ENCODE results near the gene SSTR3. TPM values are rescaled to one million over a fixed set of nuclear protein-coding genes. Genes with fewer than 3 reads are reported as not detected.

Gene SSTR3
- total and polyA plus RNA-seq, 4 experiments from 2014 or later: 0.50 to 9.3 (median 4.8) TPM

DNA sequence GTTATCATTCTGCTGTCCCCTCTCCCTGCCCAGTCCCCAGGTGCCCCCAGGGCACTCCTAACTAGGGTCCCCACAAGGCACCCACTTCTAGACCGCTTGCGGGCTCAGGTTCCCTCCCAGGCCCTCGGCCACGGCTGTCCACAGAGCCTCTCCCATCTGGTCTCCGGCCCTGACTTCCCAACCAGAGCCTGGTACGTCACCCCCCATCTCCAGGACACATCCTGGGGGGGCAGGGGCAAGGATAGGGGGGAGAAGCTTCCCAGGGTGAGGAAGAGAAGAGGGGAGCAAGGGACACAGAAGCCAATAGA lies 457 bp downstream of the SSTR3 start:
- no peaks in the 10 kb centered on the region for H3K9me3 Mint-ChIP-seq
- Histone ChIP-seq H3K4me1 (ENCODE audit: insufficient read depth, low read length) (peaks cover 16% of the 10 kb centered on the region), H3K4me3 (ENCODE audit: low read length in 2 of 2) (no peak overlapping the region), H3K27me3 (ENCODE audit: insufficient read depth, low read length) (no peaks in the 10 kb centered on the region), H3K36me3 (ENCODE audit: insufficient read depth, low read length) (no peaks in the 10 kb centered on the region), H3K9me3 (ENCODE audit: control insufficient read depth in 1 of 2, low read length in 2 of 2) (no peaks in the 10 kb centered on the region), H3K27ac (ENCODE audit: low read depth, low read length) (no peak overlapping the region)
- CTCF ChIA-PET (ENCODE audit: partially characterized antibody): interaction anchor here (2.2 to 3.3 kb wide), 2 partner anchors 12 to 48 kb away, joined by 10 to 16 read pairs; no protein-coding TSS in a partner anchor
- DNase-seq: no peak
- no peak overlapping the region for H3K27ac Mint-ChIP-seq
- peaks cover 10 to 25% (median 14%) of the 10 kb centered on the region in 4 donors for H3K4me1 Mint-ChIP-seq
- intact Hi-C loops (cut with micrococcal nuclease): no loop called here
- POLR2A ChIA-PET (ENCODE audit: partially characterized antibody): interaction anchor here (4.4 kb wide), 1 partner anchor 13 kb away, joined by 22 read pairs; no protein-coding TSS in a partner anchor
- H3K27me3 Mint-ChIP-seq: no peaks in the 10 kb centered on the region
- peaks cover 0 to 2% of the 10 kb centered on the region in 2 donors for H3K36me3 Mint-ChIP-seq
- no peak overlapping the region for H3K4me3 Mint-ChIP-seq

DNA sequence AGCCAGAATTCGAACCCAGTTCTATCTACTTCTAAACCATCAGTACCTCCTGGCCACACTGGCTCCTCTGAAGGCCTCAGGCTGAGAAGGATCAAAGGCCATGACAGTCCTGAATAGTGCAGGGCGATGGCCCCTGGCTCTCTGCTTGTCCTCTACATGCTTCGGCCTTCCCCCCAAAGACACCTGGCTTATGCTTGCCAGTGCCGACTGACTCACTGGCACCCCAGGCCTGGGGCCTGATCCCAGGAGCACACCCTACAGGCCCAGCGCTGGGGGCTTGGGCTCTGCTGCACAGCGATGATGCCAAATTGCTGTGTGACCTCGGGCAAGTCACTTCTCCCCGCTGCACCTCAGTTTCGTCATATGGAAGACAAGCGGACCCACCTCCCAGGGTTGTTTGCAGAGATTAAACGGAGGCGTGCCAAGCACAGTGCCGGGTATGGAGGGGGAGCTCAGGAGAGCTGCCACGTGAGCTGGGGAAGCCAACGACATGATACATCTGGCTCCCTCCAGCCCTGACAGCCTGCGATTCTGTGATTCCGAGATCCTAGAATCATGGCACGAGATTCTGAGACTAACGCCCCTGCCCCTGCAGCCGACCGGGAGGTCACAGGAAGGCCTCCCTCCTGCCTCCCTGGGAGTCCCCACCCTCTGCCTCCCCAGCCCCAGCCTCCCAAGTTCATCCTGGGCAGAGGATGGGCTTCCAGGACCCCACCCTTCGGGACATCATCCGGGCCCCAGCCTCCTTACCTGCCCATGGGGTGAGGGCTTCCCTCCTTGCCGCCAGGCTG lies 1.0 kb downstream of the SSTR3 start:
- H3K4me1 ChIP-seq (ENCODE audit: insufficient read depth, low read length): peaks cover 14% of the 10 kb centered on the region
- peaks cover 10 to 20% (median 12%) of the 10 kb centered on the region in 4 donors for H3K4me1 Mint-ChIP-seq
- no peak overlapping the region for H3K27ac ChIP-seq (ENCODE audit: low read depth, low read length)
- peak overlapping the region in 1 of 7 donors; percentile 12 for H3K27ac Mint-ChIP-seq
- ChIA-PET CTCF (ENCODE audit: partially characterized antibody) (interaction anchor here (0.6 to 3.3 kb wide), 5 partner anchors 12 to 380 kb away, joined by 3 to 16 read pairs (median 3); no protein-coding TSS in a partner anchor), POLR2A (ENCODE audit: partially characterized antibody) (interaction anchor here (1.1 to 4.4 kb wide), 2 partner anchors 12 to 31 kb away, joined by 4 to 22 read pairs; no protein-coding TSS in a partner anchor)
- H3K9me3 Mint-ChIP-seq: no peaks in the 10 kb centered on the region
- no peaks in the 10 kb centered on the region for H3K27me3 Mint-ChIP-seq
- no peaks in the 10 kb centered on the region for H3K36me3 ChIP-seq (ENCODE audit: insufficient read depth, low read length)
- no peak overlapping the region for H3K4me3 ChIP-seq (ENCODE audit: low read length in 2 of 2)
- H3K9me3 ChIP-seq (ENCODE audit: control insufficient read depth in 1 of 2, low read length in 2 of 2): no peaks in the 10 kb centered on the region
- intact Hi-C loops (cut with micrococcal nuclease): no loop called here
- H3K36me3 Mint-ChIP-seq: peaks cover 0 to 2% of the 10 kb centered on the region in 2 donors
- H3K27me3 ChIP-seq (ENCODE audit: insufficient read depth, low read length): no peaks in the 10 kb centered on the region
- no peak for DNase-seq
- H3K4me3 Mint-ChIP-seq: no peak overlapping the region

DNA sequence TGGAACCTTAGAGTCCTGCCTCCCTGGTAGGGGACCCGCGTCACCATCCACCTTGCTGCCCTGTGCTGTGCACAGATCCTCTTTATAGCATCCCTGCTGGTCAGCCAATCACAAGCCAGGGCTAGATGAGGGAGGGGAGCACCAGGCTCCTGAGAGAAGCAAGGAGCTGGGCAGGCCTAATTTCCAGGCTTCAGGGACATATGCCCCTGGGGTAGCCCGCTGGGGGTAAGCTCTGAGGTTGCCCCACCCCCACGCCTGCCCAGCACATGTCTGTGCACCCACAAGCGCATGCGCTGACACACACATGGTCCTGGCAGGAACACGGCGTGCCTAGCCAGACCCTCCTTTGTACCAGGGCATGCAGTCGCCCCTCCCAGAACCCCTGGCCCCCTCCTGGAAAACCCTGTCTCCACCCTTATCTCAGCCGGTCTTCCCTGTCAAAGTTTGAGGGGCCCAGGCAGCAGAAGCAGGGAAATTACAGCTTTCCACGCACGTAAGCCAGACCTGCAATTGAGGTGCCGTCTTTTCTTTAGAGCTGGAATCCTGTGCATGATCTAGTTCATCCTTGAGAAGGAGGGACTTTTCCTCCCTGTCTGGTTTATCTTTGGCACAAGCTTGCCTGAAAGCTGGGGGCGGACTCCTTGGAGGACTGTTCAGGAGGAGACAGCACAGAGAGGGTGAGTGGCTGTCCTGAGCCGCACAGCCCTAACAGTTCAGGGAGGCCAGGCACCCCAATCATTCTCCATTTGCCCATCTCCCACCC lies 2.1 kb downstream of the SSTR3 start:
- Mint-ChIP-seq H3K27ac (peak overlapping the region in 1 of 7 donors; percentile 53), H3K9me3 (no peaks in the 10 kb centered on the region), H3K4me1 (peaks cover 8 to 17% (median 11%) of the 10 kb centered on the region in 4 donors), H3K4me3 (no peak overlapping the region), H3K27me3 (no peaks in the 10 kb centered on the region), H3K36me3 (peaks cover 0 to 2% of the 10 kb centered on the region in 2 donors)
- intact Hi-C loops (cut with micrococcal nuclease): no loop called here
- POLR2A ChIA-PET (ENCODE audit: partially characterized antibody): interaction anchor here (1.0 to 4.4 kb wide), 3 partner anchors 11 to 32 kb away, joined by 3 to 22 read pairs (median 4); no protein-coding TSS in a partner anchor
- CTCF ChIA-PET (ENCODE audit: partially characterized antibody): interaction anchor here (1.0 to 3.3 kb wide), 6 partner anchors 9 to 186 kb away, joined by 3 to 16 read pairs (median 3); no protein-coding TSS in a partner anchor
- H3K36me3 ChIP-seq (ENCODE audit: insufficient read depth, low read length): no peaks in the 10 kb centered on the region
- H3K4me3 ChIP-seq (ENCODE audit: low read length in 2 of 2): no peak overlapping the region
- no peaks in the 10 kb centered on the region for H3K27me3 ChIP-seq (ENCODE audit: insufficient read depth, low read length)
- peaks cover 14% of the 10 kb centered on the region for H3K4me1 ChIP-seq (ENCODE audit: insufficient read depth, low read length)
- H3K9me3 ChIP-seq (ENCODE audit: control insufficient read depth in 1 of 2, low read length in 2 of 2): no peaks in the 10 kb centered on the region
- H3K27ac ChIP-seq (ENCODE audit: low read depth, low read length): no peak overlapping the region
- DNase-seq: no peak

DNA sequence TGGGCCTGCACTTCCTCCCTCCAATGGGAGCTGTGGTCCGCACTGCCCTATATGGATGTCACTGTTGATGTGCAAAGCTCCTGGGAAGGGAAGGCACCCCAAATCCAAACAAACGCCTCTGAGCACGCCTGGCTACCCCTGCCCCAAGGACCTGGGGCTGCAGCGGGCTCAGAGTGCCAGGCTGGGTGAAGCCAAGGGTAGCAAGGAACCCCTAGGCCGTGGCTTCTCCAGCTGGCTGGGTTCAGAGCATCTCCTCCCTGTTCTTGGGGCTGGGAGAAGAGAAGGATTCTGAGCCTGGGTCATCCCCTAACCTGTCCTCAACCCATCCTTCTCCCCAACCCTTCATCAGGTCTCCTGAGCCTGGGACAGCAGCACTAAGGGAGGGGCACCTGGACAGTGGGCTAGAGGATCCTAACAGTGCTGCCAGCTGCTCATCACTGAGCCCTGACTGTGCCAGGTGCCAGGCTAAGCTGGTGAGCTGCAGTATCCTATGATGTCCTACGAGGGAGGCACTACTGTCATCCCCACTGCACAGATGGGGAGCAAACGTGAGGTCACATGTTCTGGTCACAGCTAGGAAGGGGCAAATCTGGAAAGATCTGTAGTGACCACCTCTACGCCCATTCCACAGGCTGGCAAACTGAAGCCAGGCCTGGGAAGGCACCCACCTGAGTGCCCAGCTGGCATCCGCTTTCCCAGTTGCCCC lies 3.0 kb downstream of the SSTR3 start:
- no peaks in the 10 kb centered on the region for H3K9me3 Mint-ChIP-seq
- no peak for DNase-seq
- peaks cover 7 to 17% (median 11%) of the 10 kb centered on the region in 4 donors for H3K4me1 Mint-ChIP-seq
- Histone ChIP-seq H3K4me3 (ENCODE audit: low read length in 2 of 2) (no peak overlapping the region), H3K4me1 (ENCODE audit: insufficient read depth, low read length) (peaks cover 14% of the 10 kb centered on the region), H3K27ac (ENCODE audit: low read depth, low read length) (no peak overlapping the region), H3K27me3 (ENCODE audit: insufficient read depth, low read length) (no peaks in the 10 kb centered on the region), H3K36me3 (ENCODE audit: insufficient read depth, low read length) (no peaks in the 10 kb centered on the region), H3K9me3 (ENCODE audit: control insufficient read depth in 1 of 2, low read length in 2 of 2) (no peaks in the 10 kb centered on the region)
- ChIA-PET POLR2A (ENCODE audit: partially characterized antibody) (interaction anchor here (1.0 to 4.4 kb wide), 5 partner anchors 10 to 35 kb away, joined by 3 to 22 read pairs (median 3); partner anchors contain the start of gene RAC2), CTCF (ENCODE audit: partially characterized antibody) (interaction anchor here (0.9 to 3.3 kb wide), 3 partner anchors 10 to 51 kb away, joined by 3 to 16 read pairs (median 10); no protein-coding TSS in a partner anchor)
- no peaks in the 10 kb centered on the region for H3K27me3 Mint-ChIP-seq
- peak overlapping the region in 3 of 7 donors; percentile 34 to 68 (median 67) for H3K27ac Mint-ChIP-seq
- intact Hi-C loops (cut with micrococcal nuclease): no loop called here
- H3K4me3 Mint-ChIP-seq: no peak overlapping the region
- no peaks in the 10 kb centered on the region for H3K36me3 Mint-ChIP-seq

DNA sequence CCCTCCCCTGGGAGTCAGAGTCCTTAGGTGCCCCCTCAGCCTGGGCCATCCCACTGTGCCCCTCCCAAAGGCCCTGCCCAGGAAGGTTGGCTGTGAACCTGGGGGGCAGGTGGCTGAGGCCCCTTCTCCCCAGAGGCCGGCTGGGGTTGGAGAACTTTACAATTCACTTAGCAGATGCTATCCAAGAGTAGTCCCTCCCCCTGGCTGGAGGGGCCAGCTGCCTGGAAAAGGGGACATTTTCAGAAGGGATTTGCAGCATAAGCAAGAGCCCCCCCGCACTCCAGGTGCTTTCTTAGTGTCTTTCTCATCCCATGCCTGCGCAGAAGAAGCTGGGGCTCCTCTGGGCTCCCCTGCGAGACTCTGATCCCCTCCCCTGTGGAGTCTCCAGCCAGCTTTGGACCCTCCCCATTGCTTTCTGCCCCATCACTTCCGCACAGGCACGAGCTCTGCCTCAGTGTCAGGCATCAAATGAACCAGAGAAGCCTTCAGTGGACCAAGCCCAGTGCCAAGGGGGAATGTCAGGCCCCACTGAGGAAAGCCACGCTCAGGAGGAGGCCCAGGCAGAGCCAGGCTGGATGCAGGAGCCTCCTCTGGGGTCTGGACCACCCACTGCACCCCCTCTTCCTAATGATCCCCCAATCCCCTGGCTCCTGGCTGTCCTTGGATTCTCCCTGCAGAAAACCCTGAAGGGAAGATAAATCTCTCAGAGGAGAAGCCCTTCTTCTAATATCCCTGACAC lies 3.7 kb downstream of the SSTR3 start:
- Histone ChIP-seq H3K27ac (ENCODE audit: low read depth, low read length) (no peak overlapping the region), H3K4me3 (ENCODE audit: low read length in 2 of 2) (no peak overlapping the region), H3K27me3 (ENCODE audit: insufficient read depth, low read length) (no peaks in the 10 kb centered on the region), H3K4me1 (ENCODE audit: insufficient read depth, low read length) (peaks cover 14% of the 10 kb centered on the region), H3K9me3 (ENCODE audit: control insufficient read depth in 1 of 2, low read length in 2 of 2) (no peaks in the 10 kb centered on the region), H3K36me3 (ENCODE audit: insufficient read depth, low read length) (no peaks in the 10 kb centered on the region)
- Mint-ChIP-seq H3K9me3 (no peaks in the 10 kb centered on the region), H3K36me3 (no peaks in the 10 kb centered on the region), H3K4me1 (peaks cover 7 to 17% (median 11%) of the 10 kb centered on the region in 4 donors), H3K4me3 (peak overlapping the region in 1 of 8 donors; percentile 43), H3K27ac (peak overlapping the region in 6 of 7 donors; percentile 34 to 85 (median 45)), H3K27me3 (no peaks in the 10 kb centered on the region)
- ChIA-PET POLR2A (ENCODE audit: partially characterized antibody) (interaction anchor here (0.9 to 4.4 kb wide), 5 partner anchors 10 to 36 kb away, joined by 3 to 22 read pairs (median 3); partner anchors contain the start of gene RAC2), CTCF (ENCODE audit: partially characterized antibody) (interaction anchor here (0.9 to 3.3 kb wide), 2 partner anchors 9 to 52 kb away, joined by 3 to 16 read pairs; no protein-coding TSS in a partner anchor)
- DNase-seq: no peak
- intact Hi-C loops (cut with micrococcal nuclease): no loop called here

DNA sequence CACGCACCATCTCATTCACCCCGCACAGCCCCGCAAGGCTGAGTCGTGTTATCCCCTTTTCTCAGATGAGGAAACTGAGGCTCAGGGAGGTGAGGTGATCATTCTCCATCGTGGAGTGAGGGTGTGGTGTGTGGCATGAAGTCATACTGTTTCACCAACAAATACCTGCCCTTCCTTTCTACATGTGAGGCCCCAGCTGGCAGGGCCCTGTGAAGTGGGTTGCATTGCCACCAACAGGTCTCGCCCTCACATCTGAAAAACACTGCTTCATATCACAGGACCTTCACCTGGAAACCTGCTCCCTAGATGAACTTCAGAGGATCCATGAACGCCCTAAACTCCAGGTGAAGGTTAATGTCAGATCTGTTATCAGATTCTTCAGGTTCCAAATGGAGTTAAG lies 4.3 kb downstream of the SSTR3 start:
- POLR2A ChIA-PET (ENCODE audit: partially characterized antibody): interaction anchor here (0.9 to 4.4 kb wide), 4 partner anchors 9 to 24 kb away, joined by 3 to 22 read pairs (median 12); no protein-coding TSS in a partner anchor

More for the DNA sequence above, 4.3 kb downstream of the SSTR3 start:
- no peaks in the 10 kb centered on the region for H3K27me3 Mint-ChIP-seq
- no peaks in the 10 kb centered on the region for H3K36me3 Mint-ChIP-seq
- H3K36me3 ChIP-seq (ENCODE audit: insufficient read depth, low read length): no peaks in the 10 kb centered on the region
- no peak for DNase-seq
- peak overlapping the region in 3 of 8 donors; percentile 25 to 43 (median 26) for H3K4me3 Mint-ChIP-seq
- no peaks in the 10 kb centered on the region for H3K9me3 Mint-ChIP-seq
- CTCF ChIA-PET (ENCODE audit: partially characterized antibody): interaction anchor here (1.7 kb wide), 1 partner anchor 52 kb away, joined by 9 read pairs; no protein-coding TSS in a partner anchor
- H3K4me1 Mint-ChIP-seq: peaks cover 7 to 17% (median 11%) of the 10 kb centered on the region in 4 donors
- no peak overlapping the region for H3K4me3 ChIP-seq (ENCODE audit: low read length in 2 of 2)
- no peaks in the 10 kb centered on the region for H3K27me3 ChIP-seq (ENCODE audit: insufficient read depth, low read length)
- no peaks in the 10 kb centered on the region for H3K9me3 ChIP-seq (ENCODE audit: control insufficient read depth in 1 of 2, low read length in 2 of 2)
- peak overlapping the region in 4 of 7 donors; percentile 23 to 85 (median 60) for H3K27ac Mint-ChIP-seq
- intact Hi-C loops (cut with micrococcal nuclease): no loop called here
- H3K4me1 ChIP-seq (ENCODE audit: insufficient read depth, low read length): peaks cover 14% of the 10 kb centered on the region
- no peak overlapping the region for H3K27ac ChIP-seq (ENCODE audit: low read depth, low read length)

All from CD4-positive, alpha-beta memory T cell (primary cell).